T-helper 22 cell (primary cell): Measurements from ENCODE around the gene DOCK10.

Experiments used
- DNase-seq: peaks from one replicate; pipeline ENCODE4 v3.0.0-alpha.2; 2020; ENCODE audit warnings: low read depth

Gene DOCK10

GRCh38 chr2:224833986-224834385 lies 208.3 kb downstream of the DOCK10 start:
- no peak for DNase-seq

GRCh38 chr2:224832207-224832606 lies 210.1 kb downstream of the DOCK10 start:
- no peak for DNase-seq

- no peak for DNase-seq
These were observed 210.7 kb downstream of the DOCK10 start for GRCh38 chr2:224831530-224831929.

GRCh38 chr2:224820283-224820991 lies 221.8 kb downstream of the DOCK10 start:
- no peak for DNase-seq

GRCh38 chr2:224819075-224819474 lies 223.2 kb downstream of the DOCK10 start:
- DNase-seq, result no peak

- DNase-seq, result no peak
These were observed 224.6 kb downstream of the DOCK10 start for GRCh38 chr2:224817676-224818075.

GRCh38 chr2:224816816-224817215 lies 225.5 kb downstream of the DOCK10 start:
- no peak for DNase-seq

GRCh38 chr2:224813578-224813977 lies 228.7 kb downstream of the DOCK10 start:
- DNase-seq, result no peak

- DNase-seq, result no peak
These were observed 234.9 kb downstream of the DOCK10 start for GRCh38 chr2:224807153-224807964.

GRCh38 chr2:224803930-224804329 lies 238.3 kb downstream of the DOCK10 start:
- no peak for DNase-seq

- DNase-seq, result no peak
These were observed 239.9 kb downstream of the DOCK10 start for GRCh38 chr2:224802407-224802806.

GRCh38 chr2:224801360-224801759 lies 240.9 kb downstream of the DOCK10 start:
- no peak for DNase-seq

GRCh38 chr2:224799691-224800090 lies 242.6 kb downstream of the DOCK10 start:
- no peak for DNase-seq

- DNase-seq, result no peak
These were observed 244.1 kb downstream of the DOCK10 start for GRCh38 chr2:224798180-224798579.

- DNase-seq, result no peak
These were observed 245.5 kb downstream of the DOCK10 start for GRCh38 chr2:224796695-224797305.

GRCh38 chr2:224793946-224794345 lies 248.3 kb downstream of the DOCK10 start:
- DNase-seq, result no peak

GRCh38 chr2:224786848-224787247 lies 255.4 kb downstream of the DOCK10 start:
- DNase-seq, result no peak

GRCh38 chr2:224781400-224781799 lies 260.9 kb downstream of the DOCK10 start:
- no peak for DNase-seq

GRCh38 chr2:224780823-224781222 lies 261.4 kb downstream of the DOCK10 start:
- DNase-seq, result no peak

GRCh38 chr2:224780106-224780505 lies 262.2 kb downstream of the DOCK10 start:
- no peak for DNase-seq

GRCh38 chr2:224778474-224778877 lies 263.8 kb downstream of the DOCK10 start:
- peak; percentile 6 for DNase-seq

- DNase-seq, result no peak
These were observed 264.7 kb downstream of the DOCK10 start for GRCh38 chr2:224777559-224777930.
